H9 (cell line): ENCODE results near the gene ANP32A. TPM values are rescaled to one million over a fixed set of nuclear protein-coding genes. Genes with fewer than 3 reads are reported as not detected.

Experiments
- DNase-seq: peaks from one replicate; pipeline ENCODE4 v3.0.0-alpha.2; 2017
- H2AFZ ChIP-seq: one replicate; pipeline ENCODE4 v1.6.1; 2013; ENCODE audit warnings: mild to moderate bottlenecking, low read length, control low read depth, moderate library complexity
- H2AK5ac ChIP-seq: 2 replicates; pipeline ENCODE4 v1.6.1; 2013; ENCODE audit warnings: low read length, control low read depth, mixed read lengths; ENCODE audit not compliant: insufficient read length
- H2BK120ac ChIP-seq: one replicate; pipeline ENCODE4 v1.6.1; 2013; ENCODE audit warnings: low read depth, mild to moderate bottlenecking, low read length, control low read depth, inconsistent platforms; ENCODE audit not compliant: poor library complexity, severe bottlenecking
- H2BK12ac ChIP-seq: 2 replicates; pipeline ENCODE4 v1.6.1; 2013; ENCODE audit warnings: low read length, control low read depth, mixed read lengths, low read depth; ENCODE audit not compliant: insufficient read length
- H2BK15ac ChIP-seq: 2 replicates; pipeline ENCODE4 v1.6.1; 2013; ENCODE audit warnings: low read depth, low read length, control low read depth
- H2BK20ac ChIP-seq: one replicate; pipeline ENCODE4 v1.6.1; 2013; ENCODE audit warnings: low read depth, mild to moderate bottlenecking, low read length, control low read depth, inconsistent platforms; ENCODE audit not compliant: poor library complexity, severe bottlenecking
- H2BK5ac ChIP-seq: 2 replicates; pipeline ENCODE4 v1.6.1; 2013; ENCODE audit warnings: low read length, control low read depth, mixed read lengths; ENCODE audit not compliant: insufficient read length
- H3K14ac ChIP-seq: 2 replicates; pipeline ENCODE4 v1.6.1; 2013; ENCODE audit warnings: low read length, control low read depth; ENCODE audit not compliant: insufficient read depth
- H3K18ac ChIP-seq: 2 replicates; pipeline ENCODE4 v1.6.1; 2013; ENCODE audit warnings: low read depth, mild to moderate bottlenecking, mixed read lengths, low read length, control low read depth; ENCODE audit not compliant: insufficient read length
- H3K23ac ChIP-seq: 2 replicates; pipeline ENCODE4 v1.6.1; 2013; ENCODE audit warnings: low read length, control low read depth, mixed read lengths, low read depth; ENCODE audit not compliant: insufficient read length
- H3K23me2 ChIP-seq: 2 replicates; pipeline ENCODE4 v1.6.1; 2013; ENCODE audit warnings: low read depth, mild to moderate bottlenecking, mixed read lengths, low read length, control low read depth; ENCODE audit not compliant: insufficient read length, poor library complexity, severe bottlenecking
- H3K27ac ChIP-seq: 2 replicates; pipeline ENCODE4 v1.5.1; 2013; ENCODE audit warnings: low read length, control low read depth, mixed read lengths, low read depth; ENCODE audit not compliant: insufficient read length
- H3K27me3 ChIP-seq: 2 replicates; pipeline ENCODE4 v1.6.1; 2013; ENCODE audit warnings: low read length, control low read depth, inconsistent platforms; ENCODE audit not compliant: insufficient read depth
- H3K4ac ChIP-seq: 2 replicates; pipeline ENCODE4 v1.6.1; 2013; ENCODE audit warnings: low read depth, mild to moderate bottlenecking, control low read depth, inconsistent platforms, low read length, moderate library complexity
- H3K4me1 ChIP-seq: 2 replicates; pipeline ENCODE4 v1.6.1; 2013; ENCODE audit warnings: low read length, control low read depth, inconsistent platforms; ENCODE audit not compliant: insufficient read depth
- H3K4me2 ChIP-seq: 2 replicates; pipeline ENCODE4 v1.6.1; 2013; ENCODE audit warnings: low read length, control low read depth, mixed read lengths; ENCODE audit not compliant: insufficient read length, insufficient read depth
- H3K56ac ChIP-seq: 2 replicates; pipeline ENCODE4 v1.6.1; 2013; ENCODE audit warnings: low read depth, mild to moderate bottlenecking, mixed read lengths, low read length, control low read depth; ENCODE audit not compliant: insufficient read length
- H3K79me1 ChIP-seq: 2 replicates; pipeline ENCODE4 v1.6.1; 2013; ENCODE audit warnings: low read depth, mild to moderate bottlenecking, moderate library complexity, low read length, control low read depth, inconsistent platforms; ENCODE audit not compliant: insufficient read depth, poor library complexity, severe bottlenecking
- H3K79me2 ChIP-seq: 2 replicates; pipeline ENCODE4 v1.6.1; 2013; ENCODE audit warnings: low read length, control low read depth, inconsistent platforms; ENCODE audit not compliant: insufficient read depth
- H3K9ac ChIP-seq: 2 replicates; pipeline ENCODE4 v1.6.1; 2013; ENCODE audit warnings: low read length, control low read depth, mixed read lengths; ENCODE audit not compliant: insufficient read length; ENCODE audit errors: extremely low read depth
- H3K9me3 ChIP-seq: one replicate; pipeline ENCODE4 v1.6.1; 2013; ENCODE audit warnings: low read depth, low read length, inconsistent platforms; ENCODE audit not compliant: control insufficient read depth
- H3T11ph ChIP-seq: one replicate; pipeline ENCODE4 v1.6.1; 2013; ENCODE audit warnings: mild to moderate bottlenecking, low read length, control low read depth, inconsistent platforms
- H4K20me1 ChIP-seq: one replicate; pipeline ENCODE4 v1.6.1; 2013; ENCODE audit not compliant: control insufficient read depth, insufficient read length, insufficient read depth
- H4K5ac ChIP-seq: 2 replicates; pipeline ENCODE4 v1.6.1; 2013; ENCODE audit warnings: low read depth, mild to moderate bottlenecking, mixed read lengths, low read length, control low read depth; ENCODE audit not compliant: insufficient read length
- H4K8ac ChIP-seq: replicated peaks from 2 replicates; pipeline ENCODE4 v1.6.1; 2013; ENCODE audit warnings: low read length, control low read depth, mixed read lengths, low read depth; ENCODE audit not compliant: insufficient read length
- H4K91ac ChIP-seq: 2 replicates; pipeline ENCODE4 v1.6.1; 2013; ENCODE audit warnings: low read depth, mild to moderate bottlenecking, moderate library complexity, mixed read lengths, low read length, control low read depth; ENCODE audit not compliant: insufficient read length
- H3K27ac Mint-ChIP-seq, 3 experiments: 2 replicates in 2 of 3; 3 replicates in 1 of 3; pipeline ENCODE4 v1.8.0; 2020 to 2021; ENCODE audit warnings: mixed read lengths in 3 of 3, mild to moderate bottlenecking in 1 of 3, moderate library complexity in 1 of 3
- H3K27me3 Mint-ChIP-seq: 2 replicates; pipeline ENCODE4 v1.8.0; 2021; ENCODE audit warnings: low read depth, mild to moderate bottlenecking, moderate library complexity, mixed read lengths
- H3K36me3 Mint-ChIP-seq, 3 experiments: 2 replicates in 2 of 3; 3 replicates in 1 of 3; pipeline ENCODE4 v1.8.0; 2020 to 2021; ENCODE audit warnings: low read depth in 3 of 3, mixed read lengths in 3 of 3; ENCODE audit not compliant: insufficient read depth in 1 of 3
- H3K4me1 Mint-ChIP-seq, 2 experiments: 2 replicates each; pipeline ENCODE4 v1.8.0; 2020; ENCODE audit warnings: mixed read lengths in 2 of 2
- H3K4me3 Mint-ChIP-seq, 2 experiments: 2 replicates in 1 of 2; 3 replicates in 1 of 2; pipeline ENCODE4 v1.8.0; 2020 to 2021; ENCODE audit warnings: mild to moderate bottlenecking in 2 of 2, mixed read lengths in 2 of 2, moderate library complexity in 1 of 2
- H3K9me3 Mint-ChIP-seq, 2 experiments: 2 replicates in 1 of 2; 3 replicates in 1 of 2; pipeline ENCODE4 v1.8.0; 2020; ENCODE audit warnings: mild to moderate bottlenecking in 2 of 2, mixed read lengths in 2 of 2, moderate library complexity in 1 of 2
- WGBS: extraction: QIAGEN DNeasy Blood & Tissue Kit; methylation state at CpG from one replicate; pipeline ENCODE4 v1.1.7; 2013; ENCODE audit warnings: missing lambda C conversion rate, low lambda C conversion rate, mixed read lengths; ENCODE audit not compliant: insufficient read length; ENCODE audit errors: extremely low coverage; 5-methylcytosine and 5-hydroxymethylcytosine counted together
- total RNA-seq: library from RNA; stranded (reverse); gene quantifications from 2 replicates; pipeline ENCODE4 v1.2.1, GENCODE V29; 2021
- TF ChIP-seq, protein P1 (sequence below): fragments of 200-600 bp; sonication (generic); conservative IDR thresholded peaks from 3 replicates; pipeline ENCODE4 v1.8.0; 2021; ENCODE audit warnings: antibody characterized with exemption, mild to moderate bottlenecking

ANP32A gene
- total RNA-seq, 1 experiment from 2014 or later, result 318 TPM

DNA sequence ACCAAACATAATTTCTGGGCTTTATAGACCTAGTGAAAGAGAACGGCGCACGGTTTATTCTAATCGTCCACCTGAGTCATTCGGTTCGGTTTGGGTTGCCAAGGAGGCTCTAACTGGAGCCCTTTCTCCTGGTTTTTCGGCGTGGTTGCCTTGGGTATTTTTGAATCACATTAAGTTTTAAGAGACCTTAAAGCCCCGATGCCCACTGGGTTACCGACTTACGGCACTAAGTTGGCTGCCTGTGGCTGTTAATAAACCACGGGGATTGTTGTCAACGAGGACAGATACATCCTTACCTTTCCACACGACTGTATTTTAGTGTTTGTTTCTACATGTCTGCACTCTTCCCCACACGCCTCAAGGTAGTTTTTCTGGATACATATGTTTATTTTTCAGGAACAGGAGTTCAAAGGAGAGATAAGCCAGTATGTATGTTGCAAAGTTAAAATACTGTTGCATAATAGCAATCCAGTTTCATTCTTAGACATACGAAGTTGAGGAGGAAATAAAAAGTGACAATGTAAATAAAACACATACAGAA is 1.2 kb upstream of the ANP32A start:
- H3K27ac ChIP-seq, result no peak overlapping the region
- peaks cover 0 to 9% (median 6%) of the 10 kb centered on the region in 3 experiments; a peak in 3 of 7 replicates for H3K36me3 Mint-ChIP-seq
- 0 out of 2 replicates have a peak, but pooled peaks cover under 1% of the 10 kb centered on the region for H3K4me1 ChIP-seq
- H2BK12ac ChIP-seq, result no peak overlapping the region
- no peak overlapping the region for H3K23ac ChIP-seq
- no CpG with 5 or more reads among the region's 16 CpGs for WGBS
- no peak overlapping the region for H3T11ph ChIP-seq
- peaks cover 6% of the 10 kb centered on the region; the same call in 1 of the 2 replicates for H3K79me2 ChIP-seq
- no peak overlapping the region for H3K56ac ChIP-seq
- DNase-seq, result no peak
- H3K27me3 ChIP-seq, result peaks cover 29% of the 10 kb centered on the region; the same call in 1 of the 2 replicates
- peaks cover 4% of the 10 kb centered on the region for H4K20me1 ChIP-seq
- H3K14ac ChIP-seq, result no peak overlapping the region
- no peak overlapping the region for H2AK5ac ChIP-seq
- H2BK5ac ChIP-seq, result no peak overlapping the region
- H3K27me3 Mint-ChIP-seq, result peaks cover 51% of the 10 kb centered on the region
- H3K23me2 ChIP-seq, result peaks cover 17% of the 10 kb centered on the region
- H4K5ac ChIP-seq, result no peak overlapping the region
- no peak overlapping the region for H3K27ac Mint-ChIP-seq
- H3K18ac ChIP-seq, result no peak overlapping the region
- peak overlapping the region; percentile 90 for H3K4me2 ChIP-seq
- H2AFZ ChIP-seq, result no peak overlapping the region
- no peak overlapping the region for H3K4ac ChIP-seq
- no peak overlapping the region for H2BK120ac ChIP-seq
- H4K91ac ChIP-seq, result no peak overlapping the region
- H4K8ac ChIP-seq, result no peak overlapping the region
- no peaks in the 10 kb centered on the region for H3K9me3 Mint-ChIP-seq
- H3K9ac ChIP-seq, result no peak overlapping the region
- H3K4me3 Mint-ChIP-seq, result peak overlapping the region; percentile 92 to 99
- no peak overlapping the region for H2BK15ac ChIP-seq
- no peak overlapping the region for H2BK20ac ChIP-seq
- H3K79me1 ChIP-seq, result no peaks in the 10 kb centered on the region
- no peaks in the 10 kb centered on the region for H3K9me3 ChIP-seq
- peaks cover 23 to 25% of the 10 kb centered on the region in 2 experiments for H3K4me1 Mint-ChIP-seq
- TF ChIP-seq, protein P1, sequence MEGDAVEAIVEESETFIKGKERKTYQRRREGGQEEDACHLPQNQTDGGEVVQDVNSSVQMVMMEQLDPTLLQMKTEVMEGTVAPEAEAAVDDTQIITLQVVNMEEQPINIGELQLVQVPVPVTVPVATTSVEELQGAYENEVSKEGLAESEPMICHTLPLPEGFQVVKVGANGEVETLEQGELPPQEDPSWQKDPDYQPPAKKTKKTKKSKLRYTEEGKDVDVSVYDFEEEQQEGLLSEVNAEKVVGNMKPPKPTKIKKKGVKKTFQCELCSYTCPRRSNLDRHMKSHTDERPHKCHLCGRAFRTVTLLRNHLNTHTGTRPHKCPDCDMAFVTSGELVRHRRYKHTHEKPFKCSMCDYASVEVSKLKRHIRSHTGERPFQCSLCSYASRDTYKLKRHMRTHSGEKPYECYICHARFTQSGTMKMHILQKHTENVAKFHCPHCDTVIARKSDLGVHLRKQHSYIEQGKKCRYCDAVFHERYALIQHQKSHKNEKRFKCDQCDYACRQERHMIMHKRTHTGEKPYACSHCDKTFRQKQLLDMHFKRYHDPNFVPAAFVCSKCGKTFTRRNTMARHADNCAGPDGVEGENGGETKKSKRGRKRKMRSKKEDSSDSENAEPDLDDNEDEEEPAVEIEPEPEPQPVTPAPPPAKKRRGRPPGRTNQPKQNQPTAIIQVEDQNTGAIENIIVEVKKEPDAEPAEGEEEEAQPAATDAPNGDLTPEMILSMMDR, result no peak
